Hepatocyte (in vitro differentiated cells): ENCODE data around the gene RANBP10. TPM values are rescaled to one million over a fixed set of nuclear protein-coding genes. Genes with fewer than 3 reads are reported as not detected.
"Not testable (repeated sequence)": the region's sequence is repeated elsewhere in the genome, so short reads cannot be mapped to it uniquely, and the experiment has no call there.

Source experiments
- DNase-seq: peaks from one replicate; pipeline ENCODE4 v3.0.0-alpha.2; 2016; ENCODE audit warnings: low spot score
- H2AFZ ChIP-seq: fragments of 200-600 bp; sonication (generic); 2 replicates; pipeline ENCODE4 v1.6.0; 2016; ENCODE audit warnings: antibody characterized with exemption, mild to moderate bottlenecking
- H3K27ac ChIP-seq: fragments of 200-600 bp; sonication (generic); 2 replicates; pipeline ENCODE4 v1.5.1; 2016; ENCODE audit warnings: mild to moderate bottlenecking
- H3K27me3 ChIP-seq: fragments of 200-600 bp; sonication (generic); 2 replicates; pipeline ENCODE4 v1.6.1; 2016
- H3K36me3 ChIP-seq: fragments of 200-600 bp; sonication (generic); replicated peaks from 2 replicates; pipeline ENCODE4 v1.5.1; 2016; ENCODE audit warnings: low read depth; ENCODE audit not compliant: insufficient read depth
- H3K4me1 ChIP-seq: fragments of 200-600 bp; sonication (generic); 2 replicates; pipeline ENCODE4 v1.5.1; 2016; ENCODE audit warnings: mild to moderate bottlenecking, moderate library complexity; ENCODE audit not compliant: insufficient read depth
- H3K4me2 ChIP-seq: fragments of 200-600 bp; sonication (generic); 2 replicates; pipeline ENCODE4 v1.6.0; 2016
- H3K4me3 ChIP-seq: fragments of 200-600 bp; sonication (generic); 2 replicates; pipeline ENCODE4 v1.5.1; 2016; ENCODE audit warnings: mild to moderate bottlenecking
- H3K79me2 ChIP-seq: fragments of 200-600 bp; sonication (generic); 2 replicates; pipeline ENCODE4 v1.6.0; 2017; ENCODE audit warnings: mild to moderate bottlenecking
- H3K9me2 ChIP-seq: fragments of 200-600 bp; sonication (generic); replicated peaks from 2 replicates; pipeline ENCODE4 v1.6.0; 2017; ENCODE audit warnings: mild to moderate bottlenecking; ENCODE audit not compliant: insufficient read depth
- H3K9me3 ChIP-seq: fragments of 200-600 bp; sonication (generic); 2 replicates; pipeline ENCODE4 v1.5.1; 2016; ENCODE audit warnings: low read depth, mild to moderate bottlenecking
- H4K20me1 ChIP-seq: fragments of 200-600 bp; sonication (generic); 2 replicates; pipeline ENCODE4 v1.6.0; 2016; ENCODE audit warnings: mild to moderate bottlenecking; ENCODE audit not compliant: insufficient read depth, poor library complexity, severe bottlenecking
- CTCF ChIP-seq: fragments of 200-600 bp; sonication (generic); IDR thresholded peaks from 2 replicates; pipeline ENCODE4 v1.5.1; 2016; ENCODE audit warnings: antibody characterized with exemption, mild to moderate bottlenecking; ENCODE audit not compliant: poor library complexity
- EZH2 ChIP-seq: fragments of 200-600 bp; sonication (generic); IDR thresholded peaks from 2 replicates; pipeline ENCODE4 v1.6.1; 2016; ENCODE audit warnings: antibody characterized with exemption, mild to moderate bottlenecking, borderline replicate concordance
- EZH2phosphoT487 ChIP-seq: fragments of 200-600 bp; sonication (generic); IDR thresholded peaks from one replicate; pipeline ENCODE4 v1.6.1; 2018; ENCODE audit warnings: antibody characterized with exemption, mild to moderate bottlenecking, low read depth, moderate library complexity; ENCODE audit not compliant: unreplicated experiment, severe bottlenecking
- WGBS: methylation state at CpG from one replicate; pipeline ENCODE4 v1.1.6; 2016; ENCODE audit warnings: low lambda C conversion rate; ENCODE audit errors: missing lambda C conversion rate; 5-methylcytosine and 5-hydroxymethylcytosine counted together
- polyA plus RNA-seq: library from polyadenylated mRNA; unstranded; fragments of >200 nt; fragmentation: Nextera tagmentation; extraction: Ambion mirVana; gene quantifications from 2 replicates; pipeline ENCODE4 v1.2.1, GENCODE V29; 2016
- total RNA-seq: library from RNA; depleted of rRNA; stranded (reverse); fragments of >200 nt; gene quantifications from 2 replicates; pipeline ENCODE4 v1.2.3, GENCODE V29; 2014

RANBP10 gene
- total and polyA plus RNA-seq, 2 experiments from 2014 or later, result 8.6 to 12.6 TPM

- Histone ChIP-seq H4K20me1 (no peaks in the 10 kb centered on the region), H3K36me3 (no peaks in the 10 kb centered on the region), H3K4me1 (peaks cover 4% of the 10 kb centered on the region), H3K4me2 (no peak overlapping the region), H3K4me3 (no peak overlapping the region), H3K79me2 (peaks cover 8% of the 10 kb centered on the region), H2AFZ (no peak overlapping the region), H3K9me3 (no peaks in the 10 kb centered on the region), H3K9me2 (no peaks in the 10 kb centered on the region), H3K27ac (no peak overlapping the region), H3K27me3 (no peaks in the 10 kb centered on the region)
- 87% methylated on average over 2 of the region's 2 CpGs for WGBS
- no peak for DNase-seq
- TF ChIP-seq EZH2, result no peak
These were observed 31.5 kb upstream of the RANBP10 start for GRCh38 chr16:67837811-67838210.

DNA sequence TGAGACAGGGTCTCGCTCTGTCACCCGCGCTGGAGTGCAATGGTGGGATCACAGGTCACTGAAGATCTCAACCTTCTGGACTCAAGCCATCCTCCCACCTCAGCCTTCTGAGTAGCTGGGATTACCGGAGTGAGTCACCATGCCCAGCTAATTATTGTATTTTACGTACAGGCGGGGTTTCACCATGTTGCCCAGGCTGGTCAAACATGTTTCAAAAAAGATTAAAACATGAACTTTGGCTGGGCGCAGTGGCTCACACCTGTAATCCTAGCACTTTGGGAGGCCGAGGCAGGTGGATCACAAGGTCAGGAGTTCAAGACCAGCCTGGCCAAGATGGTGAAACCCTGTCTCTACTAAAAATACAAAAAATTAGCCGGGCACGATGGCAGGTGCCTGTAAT, 30.8 kb upstream of the RANBP10 start:
- H3K9me2 ChIP-seq, H3K36me3 ChIP-seq, H3K4me3 ChIP-seq, H3K4me2 ChIP-seq, H3K27ac ChIP-seq, H3K9me3 ChIP-seq, DNase-seq, H3K27me3 ChIP-seq, H3K4me1 ChIP-seq, H4K20me1 ChIP-seq, H2AFZ ChIP-seq: not testable (repeated sequence)
- peaks cover 14% of the 10 kb centered on the region for H3K79me2 ChIP-seq
- 88% methylated on average over 10 of the region's 10 CpGs for WGBS

DNA sequence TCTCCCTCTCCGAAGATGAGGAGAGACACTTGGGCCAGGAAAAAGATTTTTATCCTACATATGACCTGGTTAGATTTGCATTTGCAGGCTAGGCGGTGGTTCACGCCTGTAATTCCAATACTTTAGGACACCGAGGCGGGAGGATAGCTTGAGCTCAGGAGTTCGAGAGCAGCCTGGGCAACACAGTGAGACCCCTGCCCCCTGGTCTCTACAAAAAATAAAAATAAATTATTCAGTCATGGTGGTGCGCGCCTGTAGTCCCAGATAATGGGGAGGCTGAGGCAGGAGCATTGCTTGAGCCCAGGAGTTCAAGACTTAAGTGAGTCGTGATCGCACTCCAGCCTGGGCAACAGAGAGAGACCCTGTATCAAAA, 27.9 kb upstream of the RANBP10 start:
- Histone ChIP-seq H3K27ac (no peak overlapping the region), H3K27me3 (no peaks in the 10 kb centered on the region), H3K36me3 (no peaks in the 10 kb centered on the region), H3K4me1 (peaks cover 8% of the 10 kb centered on the region), H3K9me3 (no peaks in the 10 kb centered on the region), H4K20me1 (no peaks in the 10 kb centered on the region), H3K4me2 (peak overlapping the region; percentile 92), H3K79me2 (peaks cover 14% of the 10 kb centered on the region), H3K4me3 (peak overlapping the region; percentile 17), H2AFZ (peak overlapping the region; percentile 75), H3K9me2 (no peaks in the 10 kb centered on the region)
- DNase-seq, result no peak
- no peak for TF ChIP-seq EZH2phosphoT487
- no peak for TF ChIP-seq EZH2
- no peak for TF ChIP-seq CTCF
- WGBS, result 80% methylated on average over 10 of the region's 10 CpGs

DNA sequence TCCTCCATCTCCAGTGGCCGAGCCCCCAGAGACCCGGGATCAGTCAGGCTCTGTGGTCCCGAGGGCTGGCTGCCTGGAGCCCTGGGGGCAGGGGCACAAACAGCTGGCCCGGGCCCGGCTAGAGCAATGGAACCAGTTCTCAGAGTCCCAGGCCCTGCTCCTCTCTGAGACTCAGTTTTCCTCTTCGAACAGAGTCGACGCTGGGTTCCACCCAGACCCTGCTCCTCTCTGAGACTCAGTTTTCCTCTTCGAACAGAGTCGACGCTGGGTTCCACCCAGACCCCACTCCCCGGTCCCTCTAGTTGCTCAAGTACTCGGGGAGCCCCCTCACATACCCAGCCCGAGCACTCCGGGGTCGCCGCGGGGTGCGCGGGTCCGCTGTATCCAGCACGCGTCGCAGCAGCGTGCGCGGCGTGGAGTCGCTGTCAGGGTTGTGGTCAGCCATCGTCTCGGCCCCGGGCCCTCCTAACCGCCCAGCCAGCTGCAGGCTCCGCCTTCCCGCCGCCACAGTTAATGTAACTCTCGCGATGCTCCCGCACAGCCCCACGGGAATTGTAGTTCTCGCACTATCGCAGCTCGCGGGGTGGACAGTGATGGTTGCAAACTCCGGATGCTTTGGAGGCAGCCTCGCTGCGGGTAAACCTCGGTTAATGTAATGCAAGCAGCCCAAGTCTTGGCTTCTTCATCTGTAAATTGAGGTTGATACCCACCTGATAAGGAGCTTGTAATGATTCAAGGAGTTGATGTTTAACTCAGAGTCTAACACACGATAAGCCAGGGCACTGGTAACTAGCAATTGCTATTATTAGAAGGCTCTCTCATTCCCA, 27.3 kb upstream of the RANBP10 start:
- no peak for TF ChIP-seq CTCF
- TF ChIP-seq EZH2, result no peak
- no peak for TF ChIP-seq EZH2phosphoT487
- H3K4me2 ChIP-seq, result peak overlapping the region; percentile 92
- peak overlapping the region; percentile 93 for H2AFZ ChIP-seq
- peak overlapping the region; percentile 79 for H3K4me3 ChIP-seq
- peak; percentile 95 for DNase-seq
- 1% methylated on average over 49 of the region's 49 CpGs for WGBS
- no peaks in the 10 kb centered on the region for H3K9me2 ChIP-seq
- peaks cover 14% of the 10 kb centered on the region for H3K79me2 ChIP-seq
- H4K20me1 ChIP-seq, result no peaks in the 10 kb centered on the region
- H3K4me1 ChIP-seq, result peaks cover 8% of the 10 kb centered on the region
- H3K36me3 ChIP-seq, result no peaks in the 10 kb centered on the region
- no peaks in the 10 kb centered on the region for H3K27me3 ChIP-seq
- H3K27ac ChIP-seq, result peak overlapping the region; percentile 57
- H3K9me3 ChIP-seq, result no peaks in the 10 kb centered on the region
